NCI-H2029 treated with DMSO at 0.1 percent for 48 hours (cell line): ENCODE results near the gene KCNK10.
A peak's percentile ranks its signal among the peaks of the same experiment; 100 is the strongest.

Experiments used
- DNase-seq: peaks from one replicate; lab custom pipeline; 2025; lab: John Stamatoyannopoulos, UW

Gene KCNK10

DNA sequence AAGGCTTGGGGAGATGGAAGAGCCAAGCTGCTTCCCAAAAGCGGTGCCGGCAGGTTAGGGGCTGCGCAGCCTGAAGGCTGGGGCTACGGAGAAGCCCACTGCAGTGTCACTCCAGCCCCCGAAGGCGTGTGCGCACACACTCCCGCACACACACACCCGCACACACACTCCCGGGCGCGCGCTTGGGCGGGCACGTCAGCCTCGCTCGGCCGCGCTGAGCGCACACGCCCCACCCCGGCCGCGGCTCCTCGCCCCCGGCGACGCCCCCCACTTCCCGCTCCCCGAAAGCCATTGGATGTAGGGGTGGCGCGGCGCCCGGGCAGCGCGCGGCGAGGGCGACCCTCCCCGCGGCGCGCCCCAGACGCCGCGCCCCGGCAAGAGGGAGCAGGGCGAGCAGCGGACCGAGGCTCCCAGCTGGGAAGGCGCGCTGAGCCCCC is at the start of gene KCNK10:
KCNK10 (minus strand) TSS at position 184 of the 437 bp plus-strand sequence. CDS start 471 bp downstream, outside the sequence.
- DNase-seq: no peak

DNA sequence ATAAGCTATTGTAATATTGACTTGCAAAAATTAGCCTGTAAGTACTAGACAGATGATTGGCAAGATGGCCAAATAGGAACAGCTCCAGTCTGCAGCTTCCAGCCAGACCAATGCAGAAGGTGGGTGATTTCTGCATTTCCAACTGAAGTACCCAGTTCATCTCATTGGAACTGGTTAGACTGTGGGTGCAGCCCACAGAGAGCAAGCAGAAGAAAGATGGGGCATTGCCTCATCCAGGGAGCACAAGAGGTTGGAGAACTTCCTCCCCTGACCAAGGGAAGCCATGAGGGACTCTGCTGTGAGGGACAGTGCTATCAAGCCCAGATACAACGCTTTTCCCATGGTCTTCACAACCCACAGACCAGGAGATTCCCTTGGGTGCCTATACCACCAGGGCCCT is 46.4 kb upstream of the KCNK10 start:
- no peak for DNase-seq

GRCh38 chr14:88364710-88365413 is 41.8 kb upstream of the KCNK10 start:
- no peak for DNase-seq

- no peak for DNase-seq
Measured at GRCh38 chr14:88363644-88364043, 40.6 kb upstream of the KCNK10 start.

- DNase-seq: no peak
Measured at GRCh38 chr14:88359500-88359899, 36.4 kb upstream of the KCNK10 start.

DNA sequence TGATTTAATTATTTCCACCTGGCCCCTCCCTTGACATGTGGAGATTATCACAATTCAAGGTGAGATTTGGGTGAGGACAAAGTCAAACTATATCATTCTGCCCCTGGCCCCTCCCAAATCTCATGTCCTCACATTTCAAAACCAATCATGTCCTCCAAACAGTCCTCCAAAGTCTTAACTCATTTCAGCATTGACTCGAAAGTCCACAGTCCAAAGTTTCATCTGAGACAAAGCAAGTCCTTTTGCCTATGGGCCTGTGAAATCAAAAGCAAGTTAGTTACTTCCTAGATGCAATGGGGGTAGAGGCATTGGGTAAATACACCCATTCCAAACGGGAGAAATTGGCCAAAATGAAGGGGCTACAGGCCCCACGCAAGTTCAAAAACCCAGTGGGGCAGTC is 31.3 kb upstream of the KCNK10 start:
- DNase-seq: no peak

GRCh38 chr14:88352698-88353097 is 29.6 kb upstream of the KCNK10 start:
- peak; percentile 84 for DNase-seq

DNA sequence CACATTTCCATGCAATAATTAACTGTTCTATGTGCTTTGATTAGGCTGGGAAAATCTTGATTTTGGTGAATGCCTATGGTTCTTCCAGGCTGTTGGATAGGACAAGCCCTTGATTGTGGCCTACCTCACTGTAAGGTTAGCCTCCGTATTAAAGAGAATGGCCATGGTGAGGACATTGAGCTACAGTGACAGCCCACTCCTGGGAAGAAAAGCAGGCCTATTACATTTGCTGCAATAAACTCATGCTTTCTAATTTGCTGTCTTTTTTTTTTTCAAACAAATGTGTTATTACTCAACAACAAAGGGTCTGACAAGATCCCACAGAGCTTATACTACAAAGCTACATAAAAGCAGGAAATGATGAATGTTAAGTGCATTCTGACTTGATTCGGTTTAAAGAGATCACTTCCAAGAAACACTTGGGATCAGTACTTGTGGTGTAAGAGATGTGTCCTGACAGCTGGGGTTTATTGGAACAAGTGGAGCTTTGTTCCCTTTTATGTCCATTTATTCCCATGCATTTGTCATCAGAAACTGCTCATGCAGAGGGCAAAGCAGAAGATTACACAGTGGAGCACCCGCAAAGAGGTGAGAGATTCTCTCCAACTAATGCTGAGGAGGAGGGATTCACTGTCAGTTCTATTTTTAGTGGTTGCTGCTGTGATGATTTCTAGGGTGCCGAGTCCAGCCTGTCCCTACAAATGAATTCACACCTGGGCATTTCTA is 29.1 kb upstream of the KCNK10 start:
- peak; percentile 60 for DNase-seq

- no peak for DNase-seq
Measured at GRCh38 chr14:88348546-88348945, 25.5 kb upstream of the KCNK10 start.

GRCh38 chr14:88346048-88346639 is 23.1 kb upstream of the KCNK10 start:
- DNase-seq: no peak

- DNase-seq: no peak
Measured at GRCh38 chr14:88342980-88343379, 19.9 kb upstream of the KCNK10 start.

DNA sequence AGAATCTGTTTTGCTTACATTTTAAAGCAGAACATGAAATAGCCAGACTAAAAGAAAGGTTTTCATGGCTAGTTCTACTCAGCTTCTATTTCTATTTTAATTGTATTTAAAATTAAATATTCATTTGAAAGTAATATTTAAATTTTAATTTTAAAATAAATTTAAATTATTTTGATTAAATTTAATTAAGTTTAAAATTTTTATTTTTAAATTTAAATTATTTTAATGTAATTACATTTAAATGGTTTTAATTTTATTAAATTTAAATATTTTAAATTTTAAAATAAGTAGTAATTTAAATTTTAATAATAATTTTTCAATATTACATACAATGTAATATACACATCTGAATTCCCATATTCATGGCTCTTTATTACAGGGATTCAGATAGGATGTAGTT is 17.3 kb upstream of the KCNK10 start:
- no peak for DNase-seq

DNA sequence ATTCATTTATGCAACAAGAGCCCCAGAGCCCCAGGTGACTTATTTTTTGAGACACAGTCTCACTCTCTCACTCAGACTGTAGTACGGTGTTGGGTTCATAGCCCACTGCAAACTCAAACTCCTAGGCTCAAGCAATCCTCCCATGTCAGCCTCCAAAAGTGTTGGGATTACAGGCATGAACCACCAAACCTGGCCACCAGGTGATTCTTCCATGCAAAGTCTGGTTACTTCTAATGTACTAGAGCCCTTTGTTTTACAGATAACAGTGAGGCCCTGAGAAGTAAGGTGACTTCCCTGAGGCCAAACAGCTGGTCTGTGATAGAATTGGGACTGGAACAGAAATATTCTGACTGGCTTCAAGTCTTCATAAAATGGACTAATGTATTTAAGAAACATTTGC is 10.0 kb upstream of the KCNK10 start:
- DNase-seq: no peak

DNA sequence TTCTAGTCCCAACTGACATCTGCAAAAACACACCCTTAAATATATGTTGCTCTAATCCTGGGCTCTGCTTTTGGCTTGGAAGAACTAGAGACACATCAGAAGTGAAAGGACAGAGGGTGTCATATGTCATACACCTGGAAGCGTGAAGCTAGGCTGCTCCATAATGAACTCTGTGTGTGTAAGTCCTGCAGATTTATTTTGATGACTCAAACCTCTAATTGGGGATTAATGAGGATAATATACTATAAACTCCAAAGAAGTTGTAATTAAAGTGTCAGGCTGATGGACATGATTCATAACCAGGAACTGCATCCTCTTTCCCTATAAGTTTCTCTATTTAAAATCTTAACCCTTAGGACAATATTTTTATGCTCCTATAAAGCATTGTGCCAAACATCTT is 4.4 kb upstream of the KCNK10 start:
- no peak for DNase-seq

DNA sequence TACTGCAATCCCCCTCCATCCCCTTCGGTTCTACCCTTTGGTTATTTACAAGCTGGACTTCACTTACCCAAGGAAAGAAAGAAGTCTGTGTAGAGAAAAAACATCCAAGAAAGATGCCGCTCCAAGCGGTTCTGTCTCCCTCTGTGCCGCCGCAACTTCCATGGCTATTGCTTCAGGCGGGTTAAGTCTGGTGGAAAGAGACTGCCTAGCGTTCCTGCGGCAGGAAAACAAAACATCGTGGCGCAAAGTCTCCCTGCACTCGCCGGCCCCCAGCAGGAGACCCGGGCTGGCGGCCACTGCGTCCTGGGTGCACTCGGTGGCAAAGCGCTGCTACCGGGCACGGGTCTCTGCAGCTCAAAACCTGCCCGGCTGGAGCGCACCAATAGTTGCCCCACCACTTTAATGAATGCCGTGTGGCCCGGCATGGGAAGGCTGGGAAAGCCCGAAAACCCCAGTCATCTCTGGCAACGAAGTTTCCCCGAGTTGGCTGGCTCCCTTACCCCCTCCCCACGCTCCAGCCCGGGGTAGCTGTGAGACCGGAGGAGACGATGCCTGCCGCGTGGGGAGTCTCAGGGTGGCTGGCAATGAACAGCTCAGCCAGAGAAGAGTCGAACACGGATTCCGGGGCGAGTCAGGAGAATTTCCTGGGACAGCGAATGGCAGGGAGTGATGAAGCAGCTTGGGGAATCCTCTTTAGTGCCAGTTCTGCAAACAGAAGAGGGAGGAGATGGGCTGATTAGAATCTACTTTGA is 3.5 kb upstream of the KCNK10 start:
- DNase-seq: no peak

- no peak for DNase-seq
Measured at GRCh38 chr14:88325883-88326282, 2.8 kb upstream of the KCNK10 start.

GRCh38 chr14:88324930-88325329 is 1.9 kb upstream of the KCNK10 start:
- no peak for DNase-seq

GRCh38 chr14:88324491-88324890 is 1.4 kb upstream of the KCNK10 start:
- DNase-seq: no peak

DNA sequence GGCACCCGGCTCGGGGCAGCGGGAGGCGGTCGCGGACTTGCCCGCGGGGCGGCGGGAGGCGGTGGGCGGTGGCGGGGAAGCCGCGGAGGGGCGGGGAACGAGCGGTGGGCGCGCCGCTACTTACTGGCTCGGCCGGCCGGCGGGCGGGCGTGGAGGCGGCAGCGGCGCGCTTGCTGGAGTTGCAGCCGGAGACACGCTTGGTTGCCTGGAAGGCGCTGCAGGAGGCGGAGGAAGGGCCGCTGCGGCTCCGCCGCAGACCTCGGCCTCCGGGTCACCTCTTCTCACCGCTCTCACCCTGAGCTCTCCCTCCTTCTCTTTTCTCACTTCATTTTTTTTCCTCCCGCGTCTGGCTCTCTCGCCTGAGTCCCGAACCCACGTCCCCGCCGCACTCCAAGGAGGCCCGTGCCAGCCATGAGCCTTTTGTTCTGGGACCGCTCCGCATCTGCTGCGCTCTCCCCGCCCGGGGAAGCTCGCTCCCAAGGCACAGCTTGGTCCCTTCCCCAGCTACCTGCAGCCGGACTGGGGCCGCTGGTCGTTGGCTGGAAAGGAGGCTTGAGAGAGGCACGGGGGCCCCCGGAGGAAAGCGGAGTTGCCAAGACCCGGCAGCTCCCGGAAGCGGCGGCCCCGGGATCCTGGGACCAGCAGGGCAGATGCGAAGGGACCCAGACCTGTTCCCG is 592 bp upstream of the KCNK10 start:
- no peak for DNase-seq

DNA sequence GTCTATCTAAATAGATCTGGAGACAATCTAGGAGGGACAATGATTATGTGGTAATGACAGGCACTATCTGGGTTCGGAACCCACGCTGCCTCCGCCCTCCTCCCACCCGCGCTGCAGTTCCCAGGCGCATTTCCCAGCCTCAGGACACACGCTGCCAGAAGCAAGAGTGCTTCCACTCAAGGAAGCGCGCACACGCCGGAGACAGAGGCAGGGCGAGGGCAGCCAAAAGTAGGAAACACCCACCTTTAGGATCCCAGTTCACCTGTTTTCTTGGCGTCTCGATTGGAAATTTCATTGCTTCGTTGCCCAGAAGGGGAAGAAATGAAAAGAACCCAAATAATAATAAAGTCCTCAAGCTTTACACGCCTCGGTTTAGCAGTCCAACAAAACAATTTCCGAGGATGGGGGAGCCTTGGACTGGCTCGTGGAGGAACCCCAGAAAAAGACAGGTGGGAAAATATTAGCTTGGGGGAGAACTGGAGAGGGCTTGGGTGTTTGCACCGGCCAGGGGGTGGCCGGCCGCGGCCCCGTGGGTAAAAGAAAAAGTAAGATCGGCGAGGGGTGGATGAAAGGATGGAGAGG is 474 bp downstream of the KCNK10 start:
- no peak for DNase-seq

- DNase-seq: no peak
Measured at GRCh38 chr14:88321692-88322503, 1.2 kb downstream of the KCNK10 start.
